Ascending aorta (tissue), 2 donors: ENCODE results near the gene MBNL2. TPM values are rescaled to one million over a fixed set of nuclear protein-coding genes. Genes with fewer than 3 reads are reported as not detected.

Experiments used
- DNase-seq, 2 donors: peaks; one replicate each; pipeline ENCODE4 v3.0.0-alpha.2; 2019; ENCODE audit warnings: low spot score in 2 of 2
- H3K27ac ChIP-seq, 2 donors: fragments of 200-600 bp; sonication (generic); one replicate each; pipeline ENCODE4 v1.5.1; 2016 to 2017; ENCODE audit warnings: mild to moderate bottlenecking in 1 of 2
- H3K27me3 ChIP-seq: fragments of 200-600 bp; sonication (generic); one replicate; pipeline ENCODE4 v1.5.1; 2017
- H3K36me3 ChIP-seq, 2 donors: fragments of 200-600 bp; sonication (generic); one replicate each; pipeline ENCODE4 v1.5.1; 2016
- H3K4me1 ChIP-seq, 2 donors: fragments of 200-600 bp; sonication (generic); one replicate each; pipeline ENCODE4 v1.5.1; 2016 to 2017; ENCODE audit warnings: mild to moderate bottlenecking in 1 of 2
- H3K4me3 ChIP-seq, 2 donors: fragments of 200-600 bp; sonication (generic); one replicate each; pipeline ENCODE4 v1.5.1; 2016 to 2017; ENCODE audit warnings: mild to moderate bottlenecking in 1 of 2
- H3K9me3 ChIP-seq, 2 donors: fragments of 200-600 bp; sonication (generic); one replicate each; pipeline ENCODE4 v1.5.1; 2016
- CTCF ChIP-seq, 3 experiments: fragments of 200-600 bp in 2 of 3; fragments of 450-650 bp in 1 of 3; sonication (generic) in 2 of 3; IDR thresholded peaks; one replicate each; pipeline ENCODE4 v1.5.1; 2016 to 2019; ENCODE audit warnings: antibody characterized with exemption in 3 of 3, mild to moderate bottlenecking in 1 of 3, moderate library complexity in 1 of 3
- intact Hi-C: fragments of 100-400 bp; cut with DNase I; formaldehyde crosslinking; loops from one replicate; pipeline ENCODE4 v1.15.1; 2023
- total RNA-seq: library from RNA; depleted of rRNA; stranded (reverse); fragments of >200 nt; gene quantifications from one replicate; pipeline ENCODE4 v1.1.0, GENCODE V29; 2016

Gene MBNL2
- total RNA-seq, 1 donor from 2014 or later = 38.7 TPM

- Histone ChIP-seq H3K36me3 (no peaks in the 10 kb centered on the region), H3K27ac (peak overlapping the region; percentile 76 to 79), H3K4me1 (peaks cover 12 to 71% of the 10 kb centered on the region in 2 donors), H3K4me3 (no peak overlapping the region), H3K9me3 (no peaks in the 10 kb centered on the region), H3K27me3 (no peaks in the 10 kb centered on the region)
- DNase-seq = no peak
- intact Hi-C loops = loop anchor here (1.0 to 10.0 kb wide), 2 partner anchors 15 to 175 kb away; partner anchors contain the start of gene RAP2A
- TF ChIP-seq CTCF (IDR thresholded peaks at IDR 0.05) = no peak
Measured at GRCh38 chr13:97259410-97259797, 37.3 kb downstream of the MBNL2 start.

- Histone ChIP-seq H3K36me3 (no peaks in the 10 kb centered on the region), H3K4me3 (no peak overlapping the region), H3K9me3 (no peaks in the 10 kb centered on the region), H3K27me3 (no peaks in the 10 kb centered on the region), H3K4me1 (peaks cover 12 to 67% of the 10 kb centered on the region in 2 donors), H3K27ac (peak overlapping the region; percentile 76 to 79)
- no peak for DNase-seq
- TF ChIP-seq CTCF (IDR thresholded peaks at IDR 0.05) = no peak
- intact Hi-C loops = loop anchor here (1.0 to 10.0 kb wide), 2 partner anchors 14 to 175 kb away; partner anchors contain the start of gene RAP2A
Measured at GRCh38 chr13:97259798-97260714, 37.9 kb downstream of the MBNL2 start.

- Histone ChIP-seq H3K36me3 (no peaks in the 10 kb centered on the region), H3K4me3 (no peak overlapping the region), H3K4me1 (peaks cover 12 to 63% of the 10 kb centered on the region in 2 donors), H3K9me3 (no peaks in the 10 kb centered on the region), H3K27ac (peak overlapping the region; percentile 76 to 79), H3K27me3 (no peaks in the 10 kb centered on the region)
- intact Hi-C loops = no loop called here
- no peak for DNase-seq
- TF ChIP-seq CTCF (IDR thresholded peaks at IDR 0.05) = no peak
Measured at GRCh38 chr13:97261254-97262005, 39.3 kb downstream of the MBNL2 start.

GRCh38 chr13:97262058-97262457 is 39.9 kb downstream of the MBNL2 start:
- intact Hi-C loops = no loop called here
- no peak overlapping the region for H3K4me3 ChIP-seq
- peak overlapping the region; percentile 76 to 79 for H3K27ac ChIP-seq
- no peaks in the 10 kb centered on the region for H3K36me3 ChIP-seq
- no peak for DNase-seq
- peaks cover 12 to 62% of the 10 kb centered on the region in 2 donors for H3K4me1 ChIP-seq
- no peak for TF ChIP-seq CTCF (IDR thresholded peaks at IDR 0.05)
- H3K27me3 ChIP-seq = no peaks in the 10 kb centered on the region
- H3K9me3 ChIP-seq = no peaks in the 10 kb centered on the region

- Histone ChIP-seq H3K4me3 (no peak overlapping the region), H3K9me3 (no peaks in the 10 kb centered on the region), H3K27ac (no peak overlapping the region), H3K27me3 (no peaks in the 10 kb centered on the region), H3K4me1 (peaks cover 16 to 60% of the 10 kb centered on the region in 2 donors), H3K36me3 (no peaks in the 10 kb centered on the region)
- DNase-seq = no peak
- no peak for TF ChIP-seq CTCF (IDR thresholded peaks at IDR 0.05)
- intact Hi-C loops = no loop called here
Measured at GRCh38 chr13:97263160-97263559, 41.0 kb downstream of the MBNL2 start.
